Heart left ventricle (tissue), 16 donors: ENCODE measurements around the gene RAB22A. TPM values are rescaled to one million over a fixed set of nuclear protein-coding genes. Genes with fewer than 3 reads are reported as not detected.

Experiments used
- ATAC-seq, 4 donors: fragments of 200-7000 bp; cut with Tn5 transposase; one replicate each; pipeline ENCODE4 v1.9.1; 2020 to 2022; ENCODE audit warnings: moderate library complexity in 4 of 4, mild to moderate bottlenecking in 3 of 4, moderate number of reproducible peaks in 1 of 4
- DNase-seq, 5 donors: peaks; one replicate each; pipeline ENCODE4 v3.0.0-alpha.2; 2020
- H3K27ac ChIP-seq, 12 donors: fragments of 200-600 bp; sonication (generic) in 4 of 12; one replicate each; pipeline versions ENCODE4 v1.5.0 to v1.8.0; 2016 to 2022; ENCODE audit warnings: mild to moderate bottlenecking in 2 of 12
- H3K27me3 ChIP-seq, 9 donors: fragments of 200-600 bp; sonication (generic) in 2 of 9; one replicate each; pipeline versions ENCODE4 v1.5.1 to v1.8.0; 2016 to 2022; ENCODE audit warnings: mild to moderate bottlenecking in 3 of 9
- H3K36me3 ChIP-seq, 9 donors: fragments of 200-600 bp; sonication (generic) in 2 of 9; one replicate each; pipeline versions ENCODE4 v1.5.0 to v1.8.0; 2018 to 2022; ENCODE audit warnings: mild to moderate bottlenecking in 2 of 9
- H3K4me1 ChIP-seq, 12 donors: fragments of 200-600 bp; sonication (generic) in 4 of 12; one replicate each; pipeline versions ENCODE4 v1.5.0 to v1.8.0; 2016 to 2022; ENCODE audit warnings: mild to moderate bottlenecking in 3 of 12
- H3K4me3 ChIP-seq, 12 donors: fragments of 200-600 bp; sonication (generic) in 4 of 12; one replicate each; pipeline versions ENCODE4 v1.5.0 to v1.8.0; 2017 to 2022; ENCODE audit warnings: mild to moderate bottlenecking in 9 of 12, moderate library complexity in 4 of 12
- H3K9me3 ChIP-seq, 12 donors: fragments of 200-600 bp; sonication (generic) in 4 of 12; one replicate each; pipeline versions ENCODE4 v1.5.0 to v1.8.0; 2016 to 2022; ENCODE audit warnings: mild to moderate bottlenecking in 1 of 12
- POLR2A ChIP-seq, 2 donors: fragments of 450-650 bp; IDR thresholded peaks; one replicate each; pipeline ENCODE4 v1.6.1; 2017; ENCODE audit warnings: antibody characterized with exemption in 2 of 2, mild to moderate bottlenecking in 2 of 2, moderate library complexity in 2 of 2
- WGBS, 4 donors: extraction: QIAGEN DNeasy Blood & Tissue Kit in 2 of 4; methylation state at CpG; one replicate each; pipeline versions ENCODE4 v1.1.5 to v1.1.7; 2013 to 2018; 5-methylcytosine and 5-hydroxymethylcytosine counted together
- intact Hi-C, 10 donors: fragments of 100-400 bp; cut with DNase I; formaldehyde crosslinking; loops; one replicate each; pipeline versions ENCODE4 v1.11.1 to v1.14.2; 2022
- polyA plus RNA-seq, 2 donors: library from polyadenylated mRNA; stranded (reverse); fragments of 200-250 nt; gene quantifications; one replicate each; pipeline ENCODE4 v1.2.3, GENCODE V29; 2013
- total RNA-seq, 9 donors: library from RNA; depleted of rRNA in 2 of 9; stranded (reverse); fragments of >200 nt in 2 of 9; fragmentation: NEBNext Ultra II Directional in 3 of 9; extraction: Animal tissue kit (Norgen Biotek cat#: 25700) in 3 of 9; gene quantifications; one replicate each; pipeline versions ENCODE4 v1.1.0 to v1.2.4, GENCODE V29; 2016 to 2023
- TF ChIP-seq, protein P1 (sequence below), 12 donors: fragments of 200-600 bp; sonication (generic) in 4 of 12; IDR thresholded peaks; one replicate each; pipeline versions ENCODE4 v1.5.0 to v1.8.0; 2018 to 2022; ENCODE audit warnings: antibody characterized with exemption in 12 of 12, mild to moderate bottlenecking in 5 of 12
- donor health status: ischemic (EF 13 %, LVEDD 7.1; RV severe dilation, severe dysfunction).
- donor health status: healthy with polysubstance abuse.
- donor health status: DM: no; HTN: yes; CAD: no.
- donor health status: DM: no; HTN: no; CAD: no.
- donor health status: ischemic (EF 25% LVEDD 6.9; RV normal size, moderate dysfunction).
- donor health status: ischemic (EF 25% LVEDD 5.7; RV mildly dilated, moderate dysfunction).
- donor health status: healthy.
- donor health status: DM: yes; HTN: yes; CAD: no.
- donor health status: ischemic (EF 35%, LVEDD 5.7; RV mildly dilated, moderate dysfunction).
- donor health status: nonischemic (EF 11% LVEDD 7.7; RV severe dilation, severe dysfunction).
- donor health status: DM: yes; HTN: yes; CAD: no.
- donor health status: PGD.
- donor health status: ischemic (EF 29% LVEDD 5.4; RV normal size, mild dysfunction).
- donor health status: nonischemic (EF 23%, LVEDD 6.1; RV moderate dilation, normal function).

RAB22A gene
- total and polyA plus RNA-seq, 11 donors = 3.0 to 9.7 (median 6.4) TPM

DNA sequence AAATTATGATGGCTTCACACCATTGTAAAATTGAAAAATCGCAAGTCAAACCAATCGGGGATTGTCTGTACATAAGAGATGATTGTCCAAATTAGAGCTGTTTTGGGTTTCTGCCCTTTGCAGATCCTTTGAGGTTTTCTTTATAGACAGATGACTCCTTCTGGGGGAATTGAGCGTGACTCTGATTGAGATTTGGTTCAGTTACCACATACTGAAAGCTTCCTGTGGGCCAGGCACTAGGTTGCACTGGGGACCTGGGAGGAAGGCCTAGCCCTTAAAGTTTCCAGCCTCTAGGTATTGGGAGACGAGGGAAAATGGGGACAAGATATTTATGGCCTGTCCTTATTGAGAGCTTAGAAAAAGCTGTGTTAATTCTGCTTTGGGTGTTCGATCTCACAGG is 88.7 kb downstream of the RAB22A start:
- DNase-seq = no peak
- H3K36me3 ChIP-seq = no peaks in the 10 kb centered on the region

DNA sequence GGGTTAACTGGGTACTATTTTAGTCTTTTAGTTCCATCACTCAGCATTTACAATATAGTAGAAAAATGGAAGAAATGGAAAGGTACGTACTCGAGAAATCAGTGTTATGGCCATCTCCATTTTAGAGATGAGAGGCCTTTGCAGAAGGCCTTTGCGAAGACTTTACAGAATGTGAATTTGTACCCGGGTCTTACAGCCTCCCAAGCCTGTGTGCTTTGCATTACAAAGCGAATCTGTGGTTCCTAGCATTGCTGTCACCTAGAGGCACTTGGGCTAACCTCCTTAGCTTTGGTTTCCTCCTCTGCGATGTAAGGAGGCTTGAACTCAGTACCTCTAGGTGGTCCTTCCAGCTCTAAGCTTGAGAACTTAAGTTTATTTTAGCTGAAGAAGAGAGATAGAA is 90.4 kb downstream of the RAB22A start:
- no peaks in the 10 kb centered on the region for H3K27me3 ChIP-seq
- TF ChIP-seq POLR2A (IDR thresholded peaks at IDR 0.05) = no peak
- TF ChIP-seq, protein P1, sequence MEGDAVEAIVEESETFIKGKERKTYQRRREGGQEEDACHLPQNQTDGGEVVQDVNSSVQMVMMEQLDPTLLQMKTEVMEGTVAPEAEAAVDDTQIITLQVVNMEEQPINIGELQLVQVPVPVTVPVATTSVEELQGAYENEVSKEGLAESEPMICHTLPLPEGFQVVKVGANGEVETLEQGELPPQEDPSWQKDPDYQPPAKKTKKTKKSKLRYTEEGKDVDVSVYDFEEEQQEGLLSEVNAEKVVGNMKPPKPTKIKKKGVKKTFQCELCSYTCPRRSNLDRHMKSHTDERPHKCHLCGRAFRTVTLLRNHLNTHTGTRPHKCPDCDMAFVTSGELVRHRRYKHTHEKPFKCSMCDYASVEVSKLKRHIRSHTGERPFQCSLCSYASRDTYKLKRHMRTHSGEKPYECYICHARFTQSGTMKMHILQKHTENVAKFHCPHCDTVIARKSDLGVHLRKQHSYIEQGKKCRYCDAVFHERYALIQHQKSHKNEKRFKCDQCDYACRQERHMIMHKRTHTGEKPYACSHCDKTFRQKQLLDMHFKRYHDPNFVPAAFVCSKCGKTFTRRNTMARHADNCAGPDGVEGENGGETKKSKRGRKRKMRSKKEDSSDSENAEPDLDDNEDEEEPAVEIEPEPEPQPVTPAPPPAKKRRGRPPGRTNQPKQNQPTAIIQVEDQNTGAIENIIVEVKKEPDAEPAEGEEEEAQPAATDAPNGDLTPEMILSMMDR (IDR thresholded peaks at IDR 0.05) = no peak
- no peak for ATAC-seq

More for the DNA sequence above, 88.7 kb downstream of the RAB22A start:
- ATAC-seq = no peak
- H3K4me1 ChIP-seq = peaks cover 0 to 59% (median 24%) of the 10 kb centered on the region in 12 donors
- TF ChIP-seq POLR2A (IDR thresholded peaks at IDR 0.05) = no peak
- TF ChIP-seq, protein P1 (IDR thresholded peaks at IDR 0.05) = no peak
- intact Hi-C loops = loop anchor here in 1 of 10 donors (10.0 kb wide), 1 partner anchor 47 kb away; no protein-coding TSS in a partner anchor
- H3K27me3 ChIP-seq = no peaks in the 10 kb centered on the region
- H3K4me3 ChIP-seq = no peak overlapping the region
- WGBS, 4 donors = 79 to 85% (median 82%) methylated on average over 5 of the region's 5 CpGs
- no peaks in the 10 kb centered on the region for H3K9me3 ChIP-seq
- H3K27ac ChIP-seq = no peak overlapping the region

DNA sequence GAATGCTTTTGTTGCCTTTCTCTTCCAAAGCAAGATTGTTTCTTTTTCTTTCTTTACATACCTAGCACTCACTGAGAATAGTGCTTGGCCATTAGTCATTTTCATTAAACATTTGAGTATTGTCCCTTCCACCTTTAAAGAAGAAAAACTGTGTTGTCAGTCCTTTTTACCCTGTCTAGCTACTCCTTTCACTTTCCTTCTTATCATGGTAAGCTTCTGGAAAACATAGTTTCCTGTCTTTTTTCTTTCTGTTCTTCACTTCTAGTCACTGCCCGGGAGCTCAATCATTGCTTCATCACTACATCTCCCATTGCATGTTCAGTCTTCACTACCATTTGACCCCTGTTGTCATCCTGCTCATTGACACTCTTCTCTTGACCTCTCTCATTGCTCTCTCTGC is 91.6 kb downstream of the RAB22A start:
- Histone ChIP-seq H3K36me3 (no peaks in the 10 kb centered on the region), H3K4me1 (peaks cover 0 to 62% (median 23%) of the 10 kb centered on the region in 12 donors), H3K27ac (peak overlapping the region in 1 of 12 donors; percentile 51), H3K4me3 (no peak overlapping the region), H3K27me3 (no peaks in the 10 kb centered on the region), H3K9me3 (no peaks in the 10 kb centered on the region)
- ATAC-seq = no peak
- DNase-seq = no peak
- 65 to 88% (median 78%) methylated on average over 1 of the region's 1 CpG for WGBS, 4 donors
- TF ChIP-seq, protein P1 (IDR thresholded peaks at IDR 0.05) = no peak
- intact Hi-C loops = no loop called here

More for the DNA sequence above, 90.4 kb downstream of the RAB22A start:
- Histone ChIP-seq H3K27ac (no peak overlapping the region), H3K36me3 (no peaks in the 10 kb centered on the region), H3K4me3 (no peak overlapping the region), H3K4me1 (peaks cover 0 to 57% (median 22%) of the 10 kb centered on the region in 12 donors), H3K9me3 (no peaks in the 10 kb centered on the region)
- intact Hi-C loops = loop anchor here in 1 of 10 donors (10.0 kb wide), 1 partner anchor 45 kb away; no protein-coding TSS in a partner anchor
- DNase-seq = no peak
- 91 to 94% (median 92%) methylated on average over 6 of the region's 6 CpGs for WGBS, 4 donors

DNA sequence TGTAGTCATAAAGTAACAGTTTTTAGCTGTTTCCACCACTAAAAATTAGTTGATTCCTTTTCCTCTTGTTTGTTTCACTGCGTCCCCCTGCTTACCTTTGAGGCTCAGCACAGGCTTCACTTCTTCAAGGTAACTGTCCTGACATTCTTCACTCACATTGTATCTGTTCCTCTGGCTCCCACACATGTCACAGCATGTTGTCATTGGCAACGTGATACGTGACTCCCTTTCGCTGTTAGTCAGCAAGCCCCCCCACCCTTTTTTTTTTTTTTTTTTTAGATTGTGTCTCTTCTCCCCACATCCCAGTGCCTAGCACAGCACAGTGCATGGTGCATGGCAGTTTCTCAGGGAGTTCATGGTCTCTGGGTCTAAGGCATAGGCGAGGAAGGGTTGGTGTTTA is 92.8 kb downstream of the RAB22A start:
- Histone ChIP-seq H3K9me3 (no peaks in the 10 kb centered on the region), H3K4me3 (no peak overlapping the region), H3K27ac (no peak overlapping the region), H3K27me3 (no peaks in the 10 kb centered on the region), H3K36me3 (no peaks in the 10 kb centered on the region), H3K4me1 (peaks cover 0 to 65% (median 31%) of the 10 kb centered on the region in 12 donors)
- DNase-seq (no peak), ATAC-seq (no peak)
- TF ChIP-seq POLR2A (IDR thresholded peaks at IDR 0.05) = no peak
- TF ChIP-seq, protein P1 (IDR thresholded peaks at IDR 0.05) = no peak
- WGBS, 4 donors = 78 to 83% (median 80%) methylated on average over 5 of the region's 5 CpGs
- intact Hi-C loops = no loop called here
